Measurements from ENCODE around the gene TPCN2. TPM values are rescaled to one million over a fixed set of nuclear protein-coding genes. Genes with fewer than 3 reads are reported as not detected.
"Not testable (repeated sequence)": the region's sequence is repeated elsewhere in the genome, so short reads cannot be mapped to it uniquely, and the experiment has no call there.

The TPCN2 gene
- polyA plus RNA-seq, 4 donors = 12.9 to 20.8 (median 17.1) TPM

GRCh38 chr11:69137151-69137844 lies 88.6 kb downstream of the TPCN2 start:
- no peak for DNase-seq (ENCODE audit: low read depth in 4 of 4, low spot score in 2 of 4)

- DNase-seq (ENCODE audit: low read depth in 4 of 4, low spot score in 2 of 4) = no peak
These were observed 89.5 kb downstream of the TPCN2 start for GRCh38 chr11:69138265-69138664.

- DNase-seq (ENCODE audit: low read depth in 4 of 4, low spot score in 2 of 4) = not testable (repeated sequence)
These were observed 91.4 kb downstream of the TPCN2 start for GRCh38 chr11:69140161-69140560.

- DNase-seq (ENCODE audit: low read depth in 4 of 4, low spot score in 2 of 4) = no peak
These were observed 91.9 kb downstream of the TPCN2 start for GRCh38 chr11:69140635-69141034.

- DNase-seq (ENCODE audit: low read depth in 4 of 4, low spot score in 2 of 4) = no peak
These were observed 93.0 kb downstream of the TPCN2 start for GRCh38 chr11:69141742-69142141.

- no peak for DNase-seq (ENCODE audit: low read depth in 4 of 4, low spot score in 2 of 4)
These were observed 94.2 kb downstream of the TPCN2 start for GRCh38 chr11:69142895-69143294.

- no peak for DNase-seq (ENCODE audit: low read depth in 4 of 4, low spot score in 2 of 4)
These were observed 95.8 kb downstream of the TPCN2 start for GRCh38 chr11:69144316-69145049.

GRCh38 chr11:69145050-69145380 lies 96.3 kb downstream of the TPCN2 start:
- DNase-seq (ENCODE audit: low read depth in 4 of 4, low spot score in 2 of 4) = no peak

- no peak for DNase-seq (ENCODE audit: low read depth in 4 of 4, low spot score in 2 of 4)
These were observed 99.6 kb downstream of the TPCN2 start for GRCh38 chr11:69148377-69148762.

- DNase-seq (ENCODE audit: low read depth in 4 of 4, low spot score in 2 of 4) = no peak
These were observed 100.1 kb downstream of the TPCN2 start for GRCh38 chr11:69148806-69149205.

GRCh38 chr11:69149338-69150045 lies 100.8 kb downstream of the TPCN2 start:
- DNase-seq (ENCODE audit: low read depth in 4 of 4, low spot score in 2 of 4) = not testable (repeated sequence)

- DNase-seq (ENCODE audit: low read depth in 4 of 4, low spot score in 2 of 4) = no peak
These were observed 101.4 kb downstream of the TPCN2 start for GRCh38 chr11:69150175-69150574.

GRCh38 chr11:69151836-69152235 lies 103.1 kb downstream of the TPCN2 start:
- DNase-seq (ENCODE audit: low read depth in 4 of 4, low spot score in 2 of 4) = no peak

GRCh38 chr11:69152733-69153421 lies 104.1 kb downstream of the TPCN2 start:
- no peak for DNase-seq (ENCODE audit: low read depth in 4 of 4, low spot score in 2 of 4)

- DNase-seq (ENCODE audit: low read depth in 4 of 4, low spot score in 2 of 4) = no peak
These were observed 104.9 kb downstream of the TPCN2 start for GRCh38 chr11:69153661-69154060.

GRCh38 chr11:69154211-69154913 lies 105.6 kb downstream of the TPCN2 start:
- DNase-seq (ENCODE audit: low read depth in 4 of 4, low spot score in 2 of 4) = no peak

- no peak for DNase-seq (ENCODE audit: low read depth in 4 of 4, low spot score in 2 of 4)
These were observed 106.2 kb downstream of the TPCN2 start for GRCh38 chr11:69154938-69155301.

- no peak for DNase-seq (ENCODE audit: low read depth in 4 of 4, low spot score in 2 of 4)
These were observed 106.8 kb downstream of the TPCN2 start, which contains the start of gene SMIM38 for GRCh38 chr11:69155302-69156234. Gene SMIM38 (plus strand): TSS chr11:69155935. CDS start chr11:69157847, 1,912 bp downstream.

GRCh38 chr11:69156235-69156639 lies 107.5 kb downstream of the TPCN2 start:
- no peak for DNase-seq (ENCODE audit: low read depth in 4 of 4, low spot score in 2 of 4)

Data from left renal cortex interstitium (tissue), 4 donors.